HG03064 (cell line): ENCODE data around the gene TTYH1.

Experiments
- ATAC-seq: cut with Tn5 transposase; IDR thresholded peaks from one replicate; pipeline ENCODE4 v1.9.1; 2021; ENCODE audit warnings: low read depth; ENCODE audit not compliant: unreplicated experiment

The TTYH1 gene

DNA sequence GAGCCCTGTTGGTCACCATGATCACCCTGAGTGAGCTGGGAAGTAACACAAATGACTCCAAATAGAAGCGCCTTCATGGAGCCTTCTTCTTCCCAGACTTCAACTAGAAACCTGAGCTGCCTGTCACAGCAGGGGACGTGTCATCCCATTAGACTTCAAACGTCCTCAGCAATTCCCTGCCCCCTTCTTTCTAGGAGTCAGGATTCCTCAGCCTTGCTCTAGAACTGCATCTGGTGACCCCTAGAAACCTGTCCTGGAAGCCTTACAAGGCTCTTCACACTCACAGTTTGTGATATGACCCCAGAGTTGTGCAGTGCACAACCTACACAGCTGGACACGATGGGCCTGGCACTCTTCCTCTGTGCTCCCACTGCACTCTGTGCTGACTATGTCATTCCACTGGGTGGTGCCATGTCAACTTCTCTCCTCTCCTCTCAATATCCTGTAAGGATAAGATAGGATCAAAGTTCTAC lies 23.6 kb upstream of the TTYH1 start:
- no peak for ATAC-seq

DNA sequence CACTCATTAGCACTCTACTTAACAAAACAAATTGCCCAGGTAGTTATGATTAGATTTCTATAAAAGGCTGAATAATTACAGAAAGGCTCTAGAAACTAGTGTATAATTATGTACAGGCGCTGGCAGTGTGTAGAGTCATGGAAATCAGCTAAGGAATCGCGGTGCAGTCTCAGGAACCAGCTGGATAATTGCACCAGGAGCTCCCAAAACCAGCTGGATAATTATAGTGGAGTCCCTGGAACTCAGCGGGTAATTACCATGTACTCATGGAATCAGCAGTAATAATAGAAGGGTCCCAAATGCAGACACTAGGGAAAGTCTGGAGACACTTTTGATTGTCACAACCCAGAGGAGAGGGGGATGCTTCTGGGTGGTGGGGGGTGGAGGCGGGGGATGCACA lies 23.2 kb upstream of the TTYH1 start:
- no peak for ATAC-seq

DNA sequence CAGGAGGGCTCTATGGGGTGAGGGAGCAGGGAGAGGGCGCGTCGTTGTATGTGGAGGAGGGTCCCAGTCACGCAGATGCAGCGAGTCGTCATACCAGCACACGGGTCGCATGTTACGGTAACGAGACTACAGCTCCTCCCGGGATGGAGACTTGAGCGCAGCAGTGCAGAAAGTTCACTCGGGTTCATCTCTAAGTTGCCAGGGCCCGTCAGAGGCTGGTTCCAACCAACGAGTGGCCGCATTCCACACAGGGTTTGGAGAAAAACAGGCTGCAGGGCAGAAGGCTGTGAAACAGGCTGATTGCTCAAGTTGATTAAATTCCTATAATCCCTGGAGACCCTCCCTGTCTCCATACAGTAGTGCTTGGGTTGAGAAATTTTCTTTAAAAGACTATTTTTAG lies 21.9 kb upstream of the TTYH1 start:
- no peak for ATAC-seq

DNA sequence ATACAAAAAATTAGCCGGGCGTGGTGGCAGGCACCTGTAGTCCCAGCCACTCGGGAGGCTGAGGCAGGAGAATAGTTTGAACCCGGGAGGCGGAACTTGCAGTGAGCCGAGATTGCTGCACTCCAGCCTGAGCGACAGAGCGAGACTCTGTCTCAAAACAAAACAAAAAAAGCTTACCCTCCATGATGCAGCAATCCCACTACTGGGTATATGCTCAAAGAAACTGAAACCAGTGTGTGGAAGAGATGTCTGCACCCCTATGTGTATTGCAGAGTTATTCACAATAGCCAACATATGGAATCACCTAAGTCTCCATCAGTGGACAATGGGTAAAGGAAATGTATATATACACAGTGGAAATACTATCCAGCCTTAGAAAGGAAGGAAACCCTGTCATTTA lies 19.6 kb upstream of the TTYH1 start:
- ATAC-seq: no peak

DNA sequence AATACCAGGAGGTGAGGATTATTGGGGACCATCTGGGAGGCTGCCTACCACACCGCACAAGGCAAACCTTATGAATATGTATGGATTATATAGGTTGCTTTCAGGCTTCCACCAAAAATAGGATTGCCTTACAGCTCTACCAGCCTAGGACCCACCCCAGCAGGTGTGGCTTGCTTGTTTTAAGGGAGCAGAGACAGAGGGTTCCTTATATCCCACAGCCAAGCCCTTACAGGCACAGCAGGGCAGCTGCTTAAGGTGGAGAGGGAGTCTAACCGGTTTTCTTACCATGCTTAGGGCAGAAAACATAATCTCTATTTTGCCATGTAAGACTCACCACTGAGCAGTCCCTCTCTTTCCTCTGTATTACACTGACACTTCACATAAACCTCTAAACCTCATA lies 16.1 kb upstream of the TTYH1 start:
- no peak for ATAC-seq

DNA sequence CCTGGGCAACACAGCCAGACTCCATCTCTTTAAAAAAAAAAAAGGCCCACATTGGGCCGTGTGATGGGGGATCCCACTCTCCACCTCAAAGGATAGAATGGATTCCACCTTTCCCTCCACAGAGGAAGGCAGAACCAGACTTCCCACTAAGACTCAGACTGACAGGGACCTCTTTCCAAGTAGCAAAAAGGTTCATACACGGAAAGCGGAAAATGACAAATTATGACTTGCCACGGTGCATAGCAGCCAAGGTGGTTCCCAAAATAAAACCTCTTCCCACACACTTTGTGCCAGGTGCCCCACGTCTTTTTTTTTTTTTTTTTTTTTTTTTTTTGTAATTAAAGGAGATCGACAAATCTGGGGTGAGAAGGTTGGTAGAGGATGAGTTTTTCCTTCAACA lies 14.4 kb upstream of the TTYH1 start:
- no peak for ATAC-seq

DNA sequence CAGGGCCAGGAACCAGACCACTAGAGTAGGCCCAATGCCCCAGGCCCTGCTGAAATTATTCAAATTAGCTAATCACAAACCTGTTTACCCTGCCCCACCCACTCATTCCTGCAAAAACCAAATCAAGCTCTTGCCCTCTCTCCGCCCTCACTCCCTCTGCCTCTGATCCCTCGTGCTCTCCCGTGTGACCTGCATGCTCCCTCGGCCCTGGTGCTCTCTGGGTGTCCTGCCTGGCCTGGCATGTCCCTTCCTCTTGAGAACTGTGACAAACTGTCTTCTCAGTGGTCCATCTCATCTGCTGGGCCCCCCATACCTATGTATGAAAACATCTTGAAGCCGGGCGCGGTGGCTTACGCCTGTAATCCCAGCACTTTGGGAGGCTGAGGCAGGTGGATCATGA lies 12.2 kb upstream of the TTYH1 start:
- no peak for ATAC-seq

DNA sequence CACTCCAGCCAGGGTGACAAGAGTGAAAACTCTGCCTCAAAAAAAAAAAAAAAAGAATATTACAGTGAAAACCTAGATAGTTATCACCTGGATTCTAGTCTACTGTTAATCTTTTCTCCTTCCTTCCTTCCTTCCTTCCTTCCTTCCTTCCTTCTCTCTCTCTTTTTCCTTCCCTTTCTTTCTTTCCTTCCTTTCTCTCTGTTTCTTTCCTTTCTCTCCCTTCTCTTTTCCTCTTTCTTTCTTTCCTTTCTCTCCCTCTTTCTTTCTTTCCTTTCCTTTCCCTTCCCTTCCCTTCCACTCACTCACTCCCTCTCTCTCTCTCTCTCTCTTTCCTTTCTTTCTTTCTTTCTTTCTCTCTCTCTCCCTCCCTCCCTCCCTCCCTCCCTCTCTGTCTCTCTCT lies 9.6 kb upstream of the TTYH1 start:
- no peak for ATAC-seq

DNA sequence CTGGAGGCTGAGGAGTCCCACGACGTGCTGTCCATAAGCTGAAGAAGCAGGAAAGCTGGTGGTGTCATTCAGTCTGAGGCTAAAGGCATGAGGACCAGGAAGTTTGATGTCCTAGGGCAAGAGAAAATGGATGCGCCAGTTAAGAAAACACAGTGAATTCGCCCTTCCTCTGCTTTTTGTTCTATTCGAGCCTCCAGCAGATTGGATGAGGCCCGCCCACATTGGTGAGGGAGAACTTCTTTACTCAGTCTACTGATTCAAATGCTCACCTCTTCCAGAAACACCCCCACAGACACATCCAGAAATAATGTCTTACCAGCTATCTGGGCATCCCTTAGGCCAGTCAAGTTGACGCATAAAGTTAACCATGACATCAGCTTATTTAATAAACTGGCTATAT lies 7.5 kb upstream of the TTYH1 start:
- no peak for ATAC-seq

DNA sequence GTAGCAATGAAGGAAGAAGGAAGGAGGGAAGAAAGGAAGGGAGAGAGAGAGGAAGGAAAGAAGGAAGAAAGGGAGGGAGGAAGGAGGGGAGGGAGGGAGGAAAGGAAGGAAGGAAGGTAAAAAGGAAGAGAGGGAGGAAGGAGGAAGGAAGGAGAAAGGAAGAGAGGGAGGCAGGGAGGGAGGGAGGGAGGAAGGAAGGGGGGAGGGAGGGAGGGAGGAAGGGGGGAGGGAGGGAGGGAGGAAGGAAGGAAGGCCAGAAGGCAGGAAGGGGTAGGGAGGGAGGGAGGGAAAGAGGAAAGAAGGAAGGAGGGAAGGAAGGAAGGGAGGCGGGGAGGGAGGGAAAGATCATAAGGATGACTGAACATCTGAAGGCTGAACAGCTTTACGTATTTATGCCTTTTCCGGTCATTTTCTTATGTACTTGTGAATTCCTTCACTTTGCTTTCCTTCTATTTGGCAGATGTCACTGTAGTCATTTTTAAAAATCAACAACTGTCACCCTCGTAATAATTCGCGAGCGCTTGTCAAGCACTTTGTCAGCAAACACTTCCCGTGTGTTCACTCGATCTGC lies 6.7 kb upstream of the TTYH1 start:
- no peak for ATAC-seq

DNA sequence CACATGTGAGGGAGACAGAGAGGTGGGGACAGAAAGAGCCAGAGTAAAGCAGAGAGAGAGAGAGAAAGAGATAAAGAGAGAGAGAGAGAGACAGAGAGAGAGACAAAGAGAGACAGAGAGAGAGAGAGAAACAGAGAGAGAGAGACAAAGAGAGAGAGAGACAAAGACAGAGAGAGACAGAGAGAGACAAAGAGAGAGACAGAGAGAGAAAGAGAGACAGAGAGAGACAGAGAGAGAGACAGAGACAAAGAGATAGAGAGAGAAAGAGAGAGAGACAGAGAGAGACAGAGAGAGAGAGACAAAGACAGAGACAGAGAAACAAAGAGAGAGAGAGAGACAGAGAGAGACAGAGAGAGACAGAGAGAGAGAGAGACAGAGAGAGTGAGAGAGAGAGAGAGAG lies 4.2 kb upstream of the TTYH1 start:
- no peak for ATAC-seq

DNA sequence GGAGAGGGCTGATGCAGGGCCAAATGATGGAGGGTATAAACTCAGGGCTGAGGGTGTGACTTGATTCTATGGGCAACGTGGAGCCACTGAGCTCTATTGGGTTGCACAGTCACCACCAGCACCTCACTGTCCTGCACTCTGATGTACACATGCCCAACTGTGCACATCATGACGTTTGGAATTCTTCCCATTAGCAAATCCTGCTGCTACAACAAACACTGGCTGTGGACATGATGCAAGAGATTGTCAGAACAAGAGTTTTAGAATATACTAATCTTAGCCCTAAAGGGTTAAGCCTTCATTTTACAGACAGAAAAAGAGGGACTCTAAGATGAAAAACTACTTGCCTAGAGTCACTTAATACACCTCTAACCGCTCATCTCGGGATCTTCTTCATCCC lies 2.4 kb upstream of the TTYH1 start:
- no peak for ATAC-seq

DNA sequence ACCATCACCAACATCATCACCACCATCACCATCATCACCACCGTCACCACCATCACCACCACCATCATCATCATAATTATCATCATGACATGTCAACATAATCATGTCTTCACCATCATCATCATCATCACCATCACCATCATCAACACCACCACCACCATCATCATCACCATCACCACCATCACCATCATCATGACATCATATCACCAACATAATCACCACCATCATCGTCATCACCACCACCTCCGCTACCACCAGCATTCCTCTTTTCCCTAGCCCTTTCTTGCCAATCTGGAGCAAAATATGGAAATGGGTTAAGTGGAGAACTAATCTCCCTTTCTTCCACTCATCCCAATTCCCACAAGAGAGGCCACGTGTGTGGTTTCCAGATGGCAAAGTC lies 1.1 kb upstream of the TTYH1 start:
- no peak for ATAC-seq

DNA sequence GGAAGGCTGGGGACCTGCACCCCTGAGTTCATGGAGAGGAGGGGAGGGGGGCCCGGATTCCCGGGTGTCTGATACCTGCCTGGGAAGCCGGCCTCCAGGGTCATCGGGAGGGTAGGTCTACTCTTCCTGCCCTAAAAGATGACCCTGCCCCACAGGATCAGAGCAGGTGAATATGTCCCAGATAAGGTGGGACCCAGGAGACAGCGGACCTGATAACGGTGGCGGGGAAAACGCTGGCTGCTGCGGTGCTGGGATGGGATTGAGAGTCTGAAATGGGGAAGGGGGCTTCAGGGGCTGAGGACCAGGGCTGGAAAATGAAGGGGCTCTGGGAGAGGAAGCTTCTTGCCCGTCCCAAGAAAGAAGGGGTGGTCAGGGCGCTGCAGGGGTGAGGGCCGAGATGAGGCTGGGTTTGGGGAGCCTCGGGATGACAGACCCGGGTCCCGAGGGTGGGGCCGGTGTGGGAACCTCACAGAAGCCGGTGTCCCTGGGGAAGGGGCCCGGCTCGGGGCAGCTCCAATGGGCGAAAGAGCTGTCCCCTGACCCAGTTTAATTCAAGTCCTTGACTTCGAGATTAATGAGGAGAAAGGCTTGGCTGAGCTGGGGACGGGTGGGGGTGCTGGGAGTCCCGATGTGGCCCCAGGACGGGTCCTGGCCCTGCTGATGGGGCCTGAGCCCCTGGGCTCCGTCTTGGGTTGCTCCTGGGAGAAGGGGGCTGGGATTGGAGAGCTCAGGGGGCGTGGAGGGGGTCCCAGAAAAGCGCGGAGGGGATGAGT lies 823 bp downstream of the TTYH1 start:
- no peak for ATAC-seq

DNA sequence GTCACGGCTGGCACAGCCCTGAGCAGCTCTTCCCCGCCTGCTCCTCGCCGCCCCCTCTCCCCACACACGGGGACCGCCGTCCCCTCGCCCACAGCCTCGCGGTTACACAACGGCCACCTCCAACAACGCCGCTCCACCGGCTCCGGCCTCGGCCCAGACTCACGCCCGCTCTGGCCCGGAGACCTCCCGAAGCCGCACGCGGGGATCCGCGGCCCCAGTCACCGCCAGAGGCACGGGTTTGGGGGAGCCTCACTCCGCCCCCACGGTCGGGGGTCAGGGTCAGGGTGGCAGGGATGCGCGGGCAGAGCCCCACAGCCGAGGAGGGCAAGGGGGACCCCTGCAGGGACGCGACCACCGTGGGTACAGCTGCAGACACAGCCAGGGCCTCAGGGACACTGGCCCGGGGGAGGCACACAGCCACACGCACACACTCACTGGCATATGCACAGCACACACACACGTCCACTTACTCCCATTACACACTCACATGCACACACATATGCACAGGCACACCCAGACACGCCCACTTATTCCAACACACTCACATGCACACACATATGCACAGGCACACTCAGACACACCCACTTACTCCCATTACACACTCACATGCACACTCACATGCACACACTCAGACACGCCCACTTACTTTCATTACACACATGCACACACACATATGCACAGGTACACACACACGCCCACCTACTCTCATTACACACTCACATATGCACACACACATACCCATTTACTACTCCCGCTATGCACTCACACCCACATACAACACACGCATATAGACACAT lies 1.6 kb downstream of the TTYH1 start:
- ATAC-seq: no peak

DNA sequence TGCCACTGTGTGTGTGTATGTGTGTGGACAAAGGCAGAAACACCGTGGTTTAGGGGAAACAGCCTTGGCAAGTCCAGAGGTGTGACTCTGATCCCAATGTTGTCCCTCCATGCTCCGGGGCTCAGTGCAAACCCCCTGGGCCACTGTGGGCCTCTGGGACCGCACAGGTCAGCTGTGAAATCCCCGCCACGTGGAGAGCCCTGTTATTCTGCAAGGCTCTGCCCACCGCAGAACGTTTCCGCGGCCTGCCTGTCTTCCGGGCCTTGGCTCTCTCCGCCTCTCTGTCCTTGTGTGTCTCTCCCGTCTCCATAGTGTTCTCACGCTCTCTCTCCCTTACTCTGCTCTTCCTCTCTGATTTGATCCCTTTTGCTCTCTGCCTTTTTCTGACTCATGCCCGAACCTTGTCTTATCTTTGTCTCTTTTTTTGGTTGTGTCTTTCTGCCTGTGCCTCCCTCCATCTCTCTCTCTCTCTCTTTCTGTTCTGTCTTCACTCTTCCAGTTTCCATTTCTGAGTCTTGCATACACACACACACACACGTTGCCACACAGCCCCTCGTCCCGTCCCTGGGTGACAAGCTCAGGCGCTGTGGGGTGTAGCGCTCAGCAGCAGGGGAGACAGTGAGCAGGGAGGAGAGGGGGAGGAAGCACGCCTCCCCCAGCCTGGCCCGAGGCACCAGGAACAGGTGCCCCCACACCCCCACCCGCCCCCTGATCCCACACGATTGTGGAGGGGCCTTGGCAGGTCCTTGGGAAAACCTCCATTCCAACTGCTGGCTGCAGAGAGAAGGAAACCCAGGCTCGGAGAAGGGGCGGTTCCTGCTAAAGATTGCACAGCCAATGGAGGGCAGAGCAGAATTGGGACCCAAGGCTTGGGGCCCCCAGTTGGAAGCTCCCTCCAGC lies 3.0 kb downstream of the TTYH1 start:
- no peak for ATAC-seq

DNA sequence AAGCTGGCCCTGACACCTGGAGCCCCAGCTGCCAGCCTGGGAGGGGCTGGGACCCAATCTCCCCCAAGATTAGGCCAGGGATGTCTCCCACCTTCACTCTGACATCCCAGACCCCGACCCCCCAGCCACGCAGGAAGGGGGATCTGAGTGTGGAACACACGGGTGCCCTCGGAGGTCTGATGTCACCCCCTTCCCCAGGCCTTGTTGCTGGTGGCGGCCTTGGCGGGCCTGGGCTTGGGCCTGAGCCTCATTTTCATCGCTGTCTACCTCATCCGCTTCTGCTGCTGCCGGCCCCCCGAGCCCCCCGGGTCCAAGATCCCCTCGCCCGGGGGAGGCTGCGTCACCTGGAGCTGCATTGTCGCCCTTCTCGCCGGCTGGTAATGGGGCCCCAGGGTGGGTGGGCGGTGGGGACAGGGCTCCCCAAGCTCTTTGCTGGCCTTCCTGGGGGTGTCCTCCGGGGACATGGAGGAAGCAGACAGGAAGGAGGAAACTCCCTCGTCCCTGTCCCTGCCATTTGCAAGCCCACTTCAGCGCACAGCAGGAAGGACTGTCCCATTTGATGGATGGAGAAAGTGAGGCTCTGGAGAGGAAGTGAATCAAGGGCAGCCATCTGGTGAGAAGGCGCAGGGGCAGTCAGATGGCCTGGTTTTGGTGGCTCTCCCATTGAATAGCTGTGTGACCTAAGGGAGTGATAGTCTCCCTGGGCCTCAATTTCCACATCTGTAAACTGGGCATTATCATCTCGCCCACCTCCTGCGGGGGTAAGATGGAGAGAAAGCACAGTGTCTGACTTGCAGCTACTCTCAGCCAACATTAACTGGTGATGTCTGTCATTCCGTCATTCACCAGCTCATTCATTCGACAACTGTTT lies 3.9 kb downstream of the TTYH1 start:
- no peak for ATAC-seq

DNA sequence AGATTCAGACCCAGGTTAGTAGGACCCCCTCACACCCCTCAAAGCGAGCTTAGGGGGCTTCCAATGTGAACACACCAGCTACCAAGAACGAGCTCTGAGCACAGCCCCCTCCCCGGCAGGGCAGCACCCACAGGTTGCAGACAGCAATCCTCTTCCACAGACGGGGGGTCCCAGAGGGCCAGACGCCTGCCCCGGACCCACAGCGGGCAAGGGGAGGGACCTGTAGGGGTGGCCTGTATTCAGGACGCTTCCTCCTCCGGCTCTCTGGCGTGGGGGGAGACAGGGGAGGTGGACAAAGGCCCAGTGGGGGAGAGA lies 4.8 kb downstream of the TTYH1 start:
- no peak for ATAC-seq

DNA sequence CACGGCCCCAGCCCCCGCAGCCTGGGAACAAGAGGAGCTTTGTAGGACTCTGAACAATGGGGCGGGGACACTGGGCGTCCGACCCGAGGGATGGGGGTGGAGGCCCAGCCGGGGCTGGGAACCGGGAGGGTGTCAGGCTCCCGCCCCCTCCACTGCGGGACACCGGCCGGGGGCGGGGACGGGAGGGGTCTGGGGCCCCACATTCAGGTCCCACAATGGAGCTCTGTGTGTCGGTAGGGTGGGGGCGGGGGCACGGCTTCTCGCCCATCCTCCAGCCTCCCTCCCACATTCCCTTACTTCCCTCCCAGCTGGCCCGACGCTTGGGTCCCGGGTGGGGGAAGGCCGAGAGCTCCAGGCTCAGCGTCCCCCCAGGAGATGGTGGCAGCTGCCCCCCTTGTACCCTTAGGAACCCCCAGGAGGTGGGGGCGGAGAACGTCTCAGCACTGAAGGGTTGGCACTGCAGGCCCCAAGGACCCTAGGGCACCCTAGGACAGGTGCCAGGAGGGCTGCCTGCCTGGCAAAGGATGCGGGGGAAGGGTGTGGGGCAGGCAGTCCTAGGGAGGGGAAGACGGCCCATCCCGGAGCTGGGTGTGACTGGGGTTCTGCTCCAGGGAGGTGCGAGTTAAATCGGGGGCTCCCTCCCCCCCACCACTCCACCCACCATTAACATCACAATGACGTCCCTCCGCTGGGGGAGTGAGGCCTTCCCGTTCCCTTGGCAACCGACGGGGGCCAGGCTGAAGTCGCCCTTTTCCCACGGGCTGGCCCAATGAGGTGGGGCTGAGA lies 5.3 kb downstream of the TTYH1 start:
- ATAC-seq: no peak
